K562 (cell line): Measurements from ENCODE around the gene ACLY. TPM values are rescaled to one million over a fixed set of nuclear protein-coding genes. Genes with fewer than 3 reads are reported as not detected.

Source experiments
- ATF7 ChIP-seq: fragments of 450-650 bp; IDR thresholded peaks from 2 replicates; pipeline ENCODE4 v1.7.1; 2014; ENCODE audit warnings: mild to moderate bottlenecking, moderate library complexity
- FOXM1 ChIP-seq, 2 experiments: fragments of 450-650 bp in 1 of 2; sonication (generic) in 1 of 2; formaldehyde crosslinking in 1 of 2; IDR thresholded peaks; 2 replicates each; pipeline versions ENCODE4 v1.6.1 to v1.9.0; 2017 to 2022; ENCODE audit warnings: low read depth in 2 of 2, mild to moderate bottlenecking in 2 of 2, missing genetic modification reagents in 1 of 2, moderate library complexity in 1 of 2
- KDM5B ChIP-seq: fragments of 200-600 bp; sonication (generic); IDR thresholded peaks from 2 replicates; pipeline ENCODE4 v1.6.1; 2012; ENCODE audit warnings: low read depth, mild to moderate bottlenecking, moderate library complexity, low read length, control low read depth, inconsistent platforms; ENCODE audit not compliant: insufficient replicate concordance
- NCOA2 ChIP-seq, 2 experiments: fragments of 450-650 bp; IDR thresholded peaks; 2 replicates each; pipeline ENCODE4 v1.6.1; 2018; ENCODE audit warnings: mild to moderate bottlenecking in 2 of 2, moderate library complexity in 1 of 2; ENCODE audit not compliant: partially characterized antibody in 2 of 2
- NR3C1 ChIP-seq: sonication (generic); formaldehyde crosslinking; IDR thresholded peaks from 2 replicates; pipeline ENCODE4 v1.8.1; 2022; ENCODE audit warnings: missing genetic modification reagents
- PHF20 ChIP-seq: fragments of 450-650 bp; IDR thresholded peaks from 2 replicates; pipeline ENCODE4 v1.6.1; 2018; ENCODE audit not compliant: partially characterized antibody
- PRMT5 ChIP-seq: sonication (generic); formaldehyde crosslinking; IDR thresholded peaks from 2 replicates; pipeline ENCODE4 v1.5.0; 2020; ENCODE audit warnings: missing genetic modification reagents
- SMARCA5 ChIP-seq: fragments of 450-650 bp; IDR thresholded peaks from 2 replicates; pipeline ENCODE4 v1.6.1; 2016
- TCF3 ChIP-seq: sonication (generic); formaldehyde crosslinking; IDR thresholded peaks from 2 replicates; pipeline ENCODE4 v1.4.0; 2020; ENCODE audit warnings: mild to moderate bottlenecking, missing genetic modification reagents
- YY1 ChIP-seq, 3 experiments: IDR thresholded peaks; 2 replicates each; pipeline ENCODE4 v1.6.1; 2011; ENCODE audit warnings: low read length in 2 of 3, mild to moderate bottlenecking in 2 of 3, moderate library complexity in 2 of 3, borderline replicate concordance in 1 of 3, control low read depth in 1 of 3, low read depth in 1 of 3; ENCODE audit not compliant: insufficient read depth in 3 of 3, insufficient replicate concordance in 2 of 3, control insufficient read depth in 1 of 3, insufficient read length in 1 of 3; ENCODE audit errors: extremely low read depth in 1 of 3
- polyA plus RNA-seq, 8 experiments: library from polyadenylated mRNA; depleted of rRNA in 4 of 8; stranded (reverse) in 5 of 8; unstranded in 3 of 8; fragments of >200 nt; fragmentation: Nextera tagmentation in 2 of 8; fragmentation: Illumina TruSeq in 1 of 8; extraction: Ambion mirVana in 2 of 8; extraction: Trizol in 1 of 8; gene quantifications; 2 replicates each; pipeline versions ENCODE4 v1.2.1 to v1.2.3, GENCODE V29; 2011 to 2014; ENCODE audit warnings: inconsistent platforms in 1 of 8, missing spikeins in 1 of 8
- total RNA-seq, 7 experiments: library from RNA; depleted of rRNA in 6 of 7; stranded (reverse); fragments of >200 nt in 6 of 7; fragmentation: Illumina TruSeq in 2 of 7; extraction: Trizol in 2 of 7; gene quantifications; 2 replicates each; pipeline versions ENCODE4 v1.2.1 to v1.2.3, GENCODE V29; 2011 to 2021; ENCODE audit warnings: low replicate concordance in 1 of 7
- TF ChIP-seq, protein P1 (sequence below), 2 experiments: fragments of 450-650 bp; IDR thresholded peaks; 2 replicates each; pipeline ENCODE4 v1.6.1; 2016
- TF ChIP-seq, protein P2 (sequence below): fragments of 250-450 bp; sonication (Bioruptor Pico); IDR thresholded peaks from 2 replicates; pipeline ENCODE4 v1.4.0; 2020
- TF ChIP-seq, protein P3 (sequence below), 2 experiments: IDR thresholded peaks; 2 replicates each; pipeline ENCODE4 v1.6.1; 2011; ENCODE audit warnings: borderline replicate concordance in 1 of 2, control low read depth in 1 of 2, low read depth in 1 of 2, low read length in 1 of 2, mild to moderate bottlenecking in 1 of 2, mixed read lengths in 1 of 2, moderate library complexity in 1 of 2; ENCODE audit not compliant: insufficient read depth in 1 of 2, insufficient read length in 1 of 2, poor library complexity in 1 of 2, severe bottlenecking in 1 of 2; ENCODE audit errors: extremely low read depth in 1 of 2
- TF ChIP-seq, protein P4 (sequence below): fragments of 250-450 bp; sonication (Bioruptor Pico); IDR thresholded peaks from 2 replicates; pipeline ENCODE4 v1.8.0; 2021; ENCODE audit warnings: moderate library complexity, mild to moderate bottlenecking, inconsistent platforms
- TF ChIP-seq, protein P5 (sequence below): fragments of 250-450 bp; sonication (Bioruptor Pico); IDR thresholded peaks from 2 replicates; pipeline ENCODE4 v1.4.0; 2020; ENCODE audit warnings: mild to moderate bottlenecking, moderate library complexity

ACLY gene
- total and polyA plus RNA-seq, 9 of the 15 experiments (the other 6 are each of a cell fraction or from before 2014, with no cell fraction given), result 42.9 to 280 (median 125) TPM

DNA sequence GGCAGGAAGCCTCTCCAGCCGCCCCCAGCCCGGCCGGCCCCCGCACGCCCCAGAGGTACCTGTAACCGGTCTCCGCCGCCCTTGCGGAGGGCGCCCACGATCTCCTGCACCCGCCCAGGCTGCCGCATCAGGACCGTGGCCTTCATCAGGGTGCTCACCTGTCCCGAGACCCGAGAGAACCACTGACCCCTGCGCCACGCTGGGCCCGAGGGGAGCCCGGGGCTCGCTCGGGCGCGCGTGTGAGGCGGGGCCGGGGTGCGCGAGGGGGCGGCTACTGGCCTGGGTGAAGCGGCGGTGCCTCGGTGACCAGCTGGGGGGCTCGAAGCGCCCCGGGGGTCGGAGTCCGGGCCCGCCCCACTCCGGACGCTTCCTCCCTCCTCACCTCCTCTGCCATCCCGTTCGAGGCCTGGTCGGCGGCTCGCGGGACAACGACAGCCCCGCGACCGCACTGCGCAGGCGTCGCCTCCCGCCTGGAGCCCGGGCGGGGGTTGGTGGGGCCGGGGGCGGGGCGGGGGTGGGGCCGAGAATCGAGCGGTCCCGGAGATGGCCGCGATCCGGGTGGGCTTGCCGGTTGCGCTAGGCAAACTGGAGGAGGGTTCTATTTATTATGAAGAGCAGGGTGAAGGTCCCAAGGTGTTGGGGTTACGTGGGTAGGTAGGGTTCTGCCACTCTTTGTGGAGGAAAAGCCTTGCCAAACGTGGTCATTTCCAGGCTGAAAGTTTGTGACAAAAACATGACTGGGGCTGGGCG, 82.8 kb downstream of the ACLY start, which contains the start of gene NT5C3B (continued):
- TF ChIP-seq TCF3, result no peak
- TF ChIP-seq, protein P1, sequence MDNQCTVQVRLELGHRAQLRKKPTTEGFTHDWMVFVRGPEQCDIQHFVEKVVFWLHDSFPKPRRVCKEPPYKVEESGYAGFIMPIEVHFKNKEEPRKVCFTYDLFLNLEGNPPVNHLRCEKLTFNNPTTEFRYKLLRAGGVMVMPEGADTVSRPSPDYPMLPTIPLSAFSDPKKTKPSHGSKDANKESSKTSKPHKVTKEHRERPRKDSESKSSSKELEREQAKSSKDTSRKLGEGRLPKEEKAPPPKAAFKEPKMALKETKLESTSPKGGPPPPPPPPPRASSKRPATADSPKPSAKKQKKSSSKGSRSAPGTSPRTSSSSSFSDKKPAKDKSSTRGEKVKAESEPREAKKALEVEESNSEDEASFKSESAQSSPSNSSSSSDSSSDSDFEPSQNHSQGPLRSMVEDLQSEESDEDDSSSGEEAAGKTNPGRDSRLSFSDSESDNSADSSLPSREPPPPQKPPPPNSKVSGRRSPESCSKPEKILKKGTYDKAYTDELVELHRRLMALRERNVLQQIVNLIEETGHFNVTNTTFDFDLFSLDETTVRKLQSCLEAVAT (IDR thresholded peaks at IDR 0.05), result no peak
- TF ChIP-seq SMARCA5, result no peak
- TF ChIP-seq PHF20, result peak; percentile 69
- TF ChIP-seq NR3C1 (CRISPR knock-in tag), result no peak
- TF ChIP-seq YY1 (IDR thresholded peaks at IDR 0.05; ENCODE audit: borderline replicate concordance in 1 of 3, control insufficient read depth in 1 of 3, extremely low read depth in 1 of 3, insufficient read depth in 3 of 3, insufficient read length in 1 of 3, insufficient replicate concordance in 2 of 3, low read depth in 1 of 3, low read length in 2 of 3), result peak in 2 of 3 experiments; percentile 22 to 57
- peak; percentile 5; the same call in 1 of the 2 replicates for TF ChIP-seq ATF7
- TF ChIP-seq, protein P2, sequence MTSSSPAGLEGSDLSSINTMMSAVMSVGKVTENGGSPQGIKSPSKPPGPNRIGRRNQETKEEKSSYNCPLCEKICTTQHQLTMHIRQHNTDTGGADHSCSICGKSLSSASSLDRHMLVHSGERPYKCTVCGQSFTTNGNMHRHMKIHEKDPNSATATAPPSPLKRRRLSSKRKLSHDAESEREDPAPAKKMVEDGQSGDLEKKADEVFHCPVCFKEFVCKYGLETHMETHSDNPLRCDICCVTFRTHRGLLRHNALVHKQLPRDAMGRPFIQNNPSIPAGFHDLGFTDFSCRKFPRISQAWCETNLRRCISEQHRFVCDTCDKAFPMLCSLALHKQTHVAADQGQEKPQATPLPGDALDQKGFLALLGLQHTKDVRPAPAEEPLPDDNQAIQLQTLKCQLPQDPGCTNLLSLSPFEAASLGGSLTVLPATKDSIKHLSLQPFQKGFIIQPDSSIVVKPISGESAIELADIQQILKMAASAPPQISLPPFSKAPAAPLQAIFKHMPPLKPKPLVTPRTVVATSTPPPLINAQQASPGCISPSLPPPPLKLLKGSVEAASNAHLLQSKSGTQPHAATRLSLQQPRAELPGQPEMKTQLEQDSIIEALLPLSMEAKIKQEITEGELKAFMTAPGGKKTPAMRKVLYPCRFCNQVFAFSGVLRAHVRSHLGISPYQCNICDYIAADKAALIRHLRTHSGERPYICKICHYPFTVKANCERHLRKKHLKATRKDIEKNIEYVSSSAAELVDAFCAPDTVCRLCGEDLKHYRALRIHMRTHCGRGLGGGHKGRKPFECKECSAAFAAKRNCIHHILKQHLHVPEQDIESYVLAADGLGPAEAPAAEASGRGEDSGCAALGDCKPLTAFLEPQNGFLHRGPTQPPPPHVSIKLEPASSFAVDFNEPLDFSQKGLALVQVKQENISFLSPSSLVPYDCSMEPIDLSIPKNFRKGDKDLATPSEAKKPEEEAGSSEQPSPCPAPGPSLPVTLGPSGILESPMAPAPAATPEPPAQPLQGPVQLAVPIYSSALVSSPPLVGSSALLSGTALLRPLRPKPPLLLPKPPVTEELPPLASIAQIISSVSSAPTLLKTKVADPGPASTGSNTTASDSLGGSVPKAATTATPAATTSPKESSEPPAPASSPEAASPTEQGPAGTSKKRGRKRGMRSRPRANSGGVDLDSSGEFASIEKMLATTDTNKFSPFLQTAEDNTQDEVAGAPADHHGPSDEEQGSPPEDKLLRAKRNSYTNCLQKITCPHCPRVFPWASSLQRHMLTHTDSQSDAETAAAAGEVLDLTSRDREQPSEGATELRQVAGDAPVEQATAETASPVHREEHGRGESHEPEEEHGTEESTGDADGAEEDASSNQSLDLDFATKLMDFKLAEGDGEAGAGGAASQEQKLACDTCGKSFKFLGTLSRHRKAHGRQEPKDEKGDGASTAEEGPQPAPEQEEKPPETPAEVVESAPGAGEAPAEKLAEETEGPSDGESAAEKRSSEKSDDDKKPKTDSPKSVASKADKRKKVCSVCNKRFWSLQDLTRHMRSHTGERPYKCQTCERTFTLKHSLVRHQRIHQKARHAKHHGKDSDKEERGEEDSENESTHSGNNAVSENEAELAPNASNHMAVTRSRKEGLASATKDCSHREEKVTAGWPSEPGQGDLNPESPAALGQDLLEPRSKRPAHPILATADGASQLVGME, result 0 out of 2 replicates have a peak, but pooled peaks have one; percentile 42
- TF ChIP-seq, protein P3, sequence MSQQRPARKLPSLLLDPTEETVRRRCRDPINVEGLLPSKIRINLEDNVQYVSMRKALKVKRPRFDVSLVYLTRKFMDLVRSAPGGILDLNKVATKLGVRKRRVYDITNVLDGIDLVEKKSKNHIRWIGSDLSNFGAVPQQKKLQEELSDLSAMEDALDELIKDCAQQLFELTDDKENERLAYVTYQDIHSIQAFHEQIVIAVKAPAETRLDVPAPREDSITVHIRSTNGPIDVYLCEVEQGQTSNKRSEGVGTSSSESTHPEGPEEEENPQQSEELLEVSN (IDR thresholded peaks at IDR 0.05; ENCODE audit: borderline replicate concordance in 1 of 2, extremely low read depth in 1 of 2, insufficient read depth in 1 of 2, insufficient read length in 1 of 2, low read depth in 1 of 2, low read length in 1 of 2, poor library complexity in 1 of 2, severe bottlenecking in 1 of 2), result peak in 1 of 2 experiments; percentile 35
- TF ChIP-seq NCOA2 (IDR thresholded peaks at IDR 0.05; ENCODE audit: partially characterized antibody in 2 of 2), result no peak
- TF ChIP-seq, protein P4, sequence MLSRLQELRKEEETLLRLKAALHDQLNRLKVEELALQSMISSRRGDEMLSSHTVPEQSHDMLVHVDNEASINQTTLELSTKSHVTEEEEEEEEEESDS, result no peak
- TF ChIP-seq KDM5B, result peak; percentile 15
- TF ChIP-seq PRMT5, result no peak
- TF ChIP-seq, protein P5, sequence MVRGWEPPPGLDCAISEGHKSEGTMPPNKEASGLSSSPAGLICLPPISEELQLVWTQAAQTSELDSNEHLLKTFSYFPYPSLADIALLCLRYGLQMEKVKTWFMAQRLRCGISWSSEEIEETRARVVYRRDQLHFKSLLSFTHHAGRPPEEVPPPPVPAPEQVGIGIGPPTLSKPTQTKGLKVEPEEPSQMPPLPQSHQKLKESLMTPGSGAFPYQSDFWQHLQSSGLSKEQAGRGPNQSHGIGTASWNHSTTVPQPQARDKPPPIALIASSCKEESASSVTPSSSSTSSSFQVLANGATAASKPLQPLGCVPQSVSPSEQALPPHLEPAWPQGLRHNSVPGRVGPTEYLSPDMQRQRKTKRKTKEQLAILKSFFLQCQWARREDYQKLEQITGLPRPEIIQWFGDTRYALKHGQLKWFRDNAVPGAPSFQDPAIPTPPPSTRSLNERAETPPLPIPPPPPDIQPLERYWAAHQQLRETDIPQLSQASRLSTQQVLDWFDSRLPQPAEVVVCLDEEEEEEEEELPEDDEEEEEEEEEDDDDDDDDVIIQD (CRISPR knock-in tag), result no peak
- TF ChIP-seq FOXM1 (IDR thresholded peaks at IDR 0.05; ENCODE audit: low read depth), result no peak
- TF ChIP-seq FOXM1 (CRISPR knock-in tag; IDR thresholded peaks at IDR 0.05; ENCODE audit: low read depth), result no peak
